ENCODE results near the gene UNC13B. TPM values are rescaled to one million over a fixed set of nuclear protein-coding genes. Genes with fewer than 3 reads are reported as not detected.

The UNC13B gene
- total and polyA plus RNA-seq, 2 of the 13 experiments (the other 11 are each of a cell fraction or from before 2014, with no cell fraction given) = 14.0 to 18.3 TPM

DNA sequence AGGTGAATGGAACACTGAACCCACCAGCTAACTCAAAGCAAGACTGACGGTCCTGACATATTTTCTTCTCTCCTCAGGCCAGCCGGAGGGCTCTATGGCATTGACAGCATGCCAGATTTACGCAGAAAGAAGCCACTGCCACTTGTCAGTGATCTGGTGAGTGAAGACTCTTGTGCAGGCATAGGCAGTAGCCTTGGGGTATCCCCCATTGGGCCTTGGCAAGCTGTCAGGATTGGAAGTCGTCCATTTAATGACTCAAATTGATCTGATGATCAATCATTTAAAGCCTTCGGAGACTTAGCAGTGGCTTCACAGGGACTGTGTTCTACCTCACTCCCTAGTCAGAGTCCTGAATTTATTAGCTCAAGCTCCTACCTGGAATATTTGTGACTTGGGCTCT is 208.4 kb downstream of the UNC13B start (continued):
- TF ChIP-seq MTERF4 (CRISPR knock-in tag; IDR thresholded peaks at IDR 0.05) = no peak
- TF ChIP-seq ZNF605 (CRISPR knock-in tag; IDR thresholded peaks at IDR 0.05) = no peak
- no peak for TF ChIP-seq YY1 (IDR thresholded peaks at IDR 0.05; ENCODE audit: insufficient read depth, insufficient replicate concordance, low read depth, low read length)
- no peak for TF ChIP-seq ZNF350 (CRISPR knock-in tag; IDR thresholded peaks at IDR 0.05; ENCODE audit: borderline replicate concordance, low read depth)
- no peak for TF ChIP-seq ARNT (IDR thresholded peaks at IDR 0.05)

GRCh38 chr9:35374436-35374835 is 212.6 kb downstream of the UNC13B start:
- CTCF ChIA-PET (ENCODE audit: low intra/inter-chr PET ratio, low total read pairs) = no interaction called here
- DNase-seq (ENCODE audit: low spot score) = no peak
- POLR2A ChIA-PET = no interaction called here
- in situ Hi-C loops (cut with HindIII; ENCODE audit: extremely low pct_ligation_motif_present, low pct_unique_long_range_greater_than_20kb) = no loop called here
- H3K4me1 ChIP-seq (ENCODE audit: insufficient read depth, low read length) = no peaks in the 10 kb centered on the region
- FAIRE-seq = no peak
- intact Hi-C loops (cut with micrococcal nuclease; ENCODE audit: unreplicated experiment) = no loop called here
- H3K9ac ChIP-seq (ENCODE audit: insufficient read depth, low read depth, low read length) = no peak overlapping the region
- ATAC-seq = no peak
- no TSS peak for BruUV-seq (replicated peaks)
- H3K4me3 ChIP-seq (replicated peaks in 1 of 3; ENCODE audit: insufficient read depth in 1 of 3, low read depth in 2 of 3, low read length in 3 of 3) = no peak overlapping the region
- H2AFZ ChIP-seq (ENCODE audit: low read length) = no peak overlapping the region
- no peak overlapping the region for H3K27ac ChIP-seq (ENCODE audit: extremely low read length, insufficient read depth, low read length)
- no peak overlapping the region for H3K4me2 ChIP-seq (ENCODE audit: low read depth, low read length)
- H4K20me1 ChIP-seq (ENCODE audit: insufficient read depth, low read length) = no peaks in the 10 kb centered on the region
- no peaks in the 10 kb centered on the region for H3K9me3 ChIP-seq (ENCODE audit: low read length)
- H3K36me3 ChIP-seq (replicated peaks in 1 of 2; ENCODE audit: control insufficient read depth in 1 of 2, insufficient read depth in 2 of 2, low read length in 2 of 2) = peaks cover 6 to 7% of the 10 kb centered on the region in 2 experiments; a peak in 3 of 5 replicates
- no peaks in the 10 kb centered on the region for H3K79me2 ChIP-seq (ENCODE audit: insufficient read depth, low read length)
- TF ChIP-seq MIER3 (CRISPR knock-in tag; IDR thresholded peaks at IDR 0.05; ENCODE audit: borderline replicate concordance) = no peak
- no peak for TF ChIP-seq ZFAT (CRISPR knock-in tag; conservative IDR thresholded peaks at IDR 0.05)
- no peak for TF ChIP-seq ZBTB3 (CRISPR knock-in tag; IDR thresholded peaks at IDR 0.05; ENCODE audit: borderline replicate concordance, low read depth)
- TF ChIP-seq ZNF788 (CRISPR knock-in tag; IDR thresholded peaks at IDR 0.05; ENCODE audit: borderline replicate concordance) = no peak
- no peak for TF ChIP-seq GZF1 (CRISPR knock-in tag; IDR thresholded peaks at IDR 0.05)
- TF ChIP-seq ZFP36L1 (CRISPR knock-in tag; IDR thresholded peaks at IDR 0.05) = no peak
- no peak for TF ChIP-seq KDM3A (CRISPR knock-in tag; IDR thresholded peaks at IDR 0.05; ENCODE audit: low read depth)
- no peak for TF ChIP-seq MAF1 (CRISPR knock-in tag; IDR thresholded peaks at IDR 0.05; ENCODE audit: borderline replicate concordance)
- no peak for TF ChIP-seq ZNF264 (CRISPR knock-in tag; IDR thresholded peaks at IDR 0.05)
- TF ChIP-seq YEATS2 (CRISPR knock-in tag; IDR thresholded peaks at IDR 0.05; ENCODE audit: borderline replicate concordance) = no peak
- TF ChIP-seq RAD21 (CRISPR knock-in tag; IDR thresholded peaks at IDR 0.05) = no peak
- TF ChIP-seq ZNF879 (CRISPR knock-in tag; IDR thresholded peaks at IDR 0.05) = no peak
- TF ChIP-seq ZNF44 (CRISPR knock-in tag; IDR thresholded peaks at IDR 0.05) = no peak
- TF ChIP-seq ISX (CRISPR knock-in tag; conservative IDR thresholded peaks at IDR 0.05) = no peak
- no peak for TF ChIP-seq ZNF724P (CRISPR knock-in tag; IDR thresholded peaks at IDR 0.05; ENCODE audit: borderline replicate concordance)
- TF ChIP-seq BHLHE40 (IDR thresholded peaks at IDR 0.05; ENCODE audit: low read length) = no peak
- H3K27me3 ChIP-seq (ENCODE audit: control insufficient read depth in 1 of 2, insufficient read depth in 2 of 2, low read length in 2 of 2) = no peaks in the 10 kb centered on the region
